H7 (cell line): Measurements from ENCODE around the gene SLC38A10. TPM values are rescaled to one million over a fixed set of nuclear protein-coding genes. Genes with fewer than 3 reads are reported as not detected.

Experiments used
- DNase-seq: peaks from one replicate; pipeline ENCODE4 v3.0.0; 2012
- H3K27me3 ChIP-seq: 2 replicates; pipeline ENCODE4 v1.6.0; 2011; ENCODE audit warnings: mild to moderate bottlenecking, low read length; ENCODE audit not compliant: control insufficient read depth, insufficient read depth
- H3K36me3 ChIP-seq: replicated peaks from 2 replicates; pipeline ENCODE4 v1.5.1; 2011; ENCODE audit warnings: low read length; ENCODE audit not compliant: control insufficient read depth, insufficient read depth
- H3K4me3 ChIP-seq: 2 replicates; pipeline ENCODE4 v1.5.1; 2011; ENCODE audit warnings: low read depth, mild to moderate bottlenecking, control low read depth, low read length, moderate library complexity; ENCODE audit not compliant: insufficient read depth
- total RNA-seq: library from RNA; depleted of rRNA; stranded (reverse); fragments of >200 nt; shearing (Covaris generic); gene quantifications from 2 replicates; pipeline ENCODE4 v1.2.3, GENCODE V29; 2014; rRNA removed

SLC38A10 gene
- total RNA-seq, 1 experiment from 2014 or later: 44.2 TPM

DNA sequence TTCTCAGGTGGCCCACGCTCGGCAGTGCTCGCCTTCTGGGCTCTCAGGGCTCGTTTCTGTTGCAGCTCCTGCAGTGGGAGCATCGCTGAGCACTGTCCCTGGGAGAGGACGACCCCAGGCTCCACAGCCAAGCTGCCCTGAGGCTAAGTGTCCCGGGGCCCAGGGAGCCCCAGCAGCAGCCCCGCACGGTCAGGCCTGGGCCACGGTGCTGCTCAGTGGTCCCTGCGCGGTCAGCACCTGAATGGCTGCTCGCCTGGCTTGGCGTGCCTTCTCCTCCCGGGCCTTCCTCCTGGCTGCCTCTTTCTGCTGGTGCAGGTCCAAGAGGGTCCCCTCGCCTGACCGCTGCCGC is 95.7 kb downstream of the SLC38A10 start:
- Histone ChIP-seq H3K36me3 (peaks cover 1% of the 10 kb centered on the region), H3K4me3 (no peak overlapping the region), H3K27me3 (no peaks in the 10 kb centered on the region)
- DNase-seq: no peak

DNA sequence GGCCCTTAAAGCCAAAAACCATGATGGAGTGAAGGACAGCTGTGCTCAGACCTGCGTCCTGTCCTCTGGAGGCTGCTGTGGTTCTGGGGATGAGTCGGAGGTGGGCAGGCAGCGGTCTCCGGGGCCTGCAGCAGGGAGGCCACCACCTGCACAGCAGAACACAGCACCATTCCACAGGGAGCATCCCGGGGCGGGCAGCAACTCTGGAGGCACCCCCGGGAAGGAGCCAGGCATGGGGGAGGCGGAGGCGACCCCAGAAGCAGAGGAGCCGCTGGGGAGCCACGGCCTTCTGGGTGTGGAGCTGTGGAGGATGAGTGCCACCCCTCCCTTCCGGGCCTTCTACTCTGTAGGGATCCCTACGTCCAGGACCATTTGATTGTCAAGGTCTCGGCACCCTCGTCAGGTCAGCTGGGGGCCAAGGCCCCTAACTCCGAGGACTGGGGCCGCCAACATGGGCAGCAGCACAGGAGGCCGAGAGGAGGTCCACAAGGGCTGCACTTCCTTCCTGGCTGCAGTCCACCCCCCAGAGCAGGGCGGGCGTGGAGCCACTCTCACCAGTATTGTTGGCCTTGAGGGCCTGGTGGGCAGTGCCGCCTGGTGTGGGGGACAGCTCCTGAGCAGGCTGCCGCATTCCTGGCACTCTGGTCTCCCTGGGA is 96.2 kb downstream of the SLC38A10 start:
- no peak overlapping the region for H3K4me3 ChIP-seq
- no peaks in the 10 kb centered on the region for H3K27me3 ChIP-seq
- peaks cover 1% of the 10 kb centered on the region for H3K36me3 ChIP-seq
- no peak for DNase-seq

DNA sequence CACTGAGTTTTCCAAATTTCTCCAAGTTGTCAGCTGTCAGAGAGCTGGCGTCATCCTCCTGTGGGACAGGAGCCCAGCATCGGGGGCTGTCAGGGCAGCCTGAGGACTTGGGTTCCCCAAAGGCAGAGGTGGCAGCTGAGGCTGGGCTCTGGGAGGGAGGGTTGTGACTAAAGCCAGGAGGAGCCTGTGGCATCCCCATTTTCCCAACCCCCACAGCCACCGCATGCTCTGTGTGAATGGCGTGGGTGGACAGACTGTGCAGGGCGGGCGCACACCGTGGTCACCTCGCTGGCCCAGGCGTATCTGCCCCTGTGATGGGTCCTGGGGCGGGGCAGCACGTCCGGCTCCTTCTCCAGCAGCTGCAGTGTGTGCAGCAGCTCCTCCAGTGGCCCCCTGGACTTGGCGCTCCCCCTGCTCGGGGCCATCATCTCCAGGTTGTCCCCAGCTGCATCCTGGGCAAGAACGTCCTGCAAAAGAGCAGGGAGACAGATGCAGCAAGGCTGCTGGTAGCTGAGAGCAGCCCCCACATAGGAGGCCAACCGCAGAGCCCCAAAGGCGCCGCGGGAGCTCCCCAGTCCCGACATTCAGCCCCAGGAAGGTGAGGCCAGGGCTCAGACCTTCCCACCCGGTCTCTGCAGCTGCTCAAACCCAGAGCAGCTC is 97.1 kb downstream of the SLC38A10 start:
- no peak overlapping the region for H3K4me3 ChIP-seq
- peaks cover 1% of the 10 kb centered on the region for H3K36me3 ChIP-seq
- no peaks in the 10 kb centered on the region for H3K27me3 ChIP-seq
- no peak for DNase-seq

DNA sequence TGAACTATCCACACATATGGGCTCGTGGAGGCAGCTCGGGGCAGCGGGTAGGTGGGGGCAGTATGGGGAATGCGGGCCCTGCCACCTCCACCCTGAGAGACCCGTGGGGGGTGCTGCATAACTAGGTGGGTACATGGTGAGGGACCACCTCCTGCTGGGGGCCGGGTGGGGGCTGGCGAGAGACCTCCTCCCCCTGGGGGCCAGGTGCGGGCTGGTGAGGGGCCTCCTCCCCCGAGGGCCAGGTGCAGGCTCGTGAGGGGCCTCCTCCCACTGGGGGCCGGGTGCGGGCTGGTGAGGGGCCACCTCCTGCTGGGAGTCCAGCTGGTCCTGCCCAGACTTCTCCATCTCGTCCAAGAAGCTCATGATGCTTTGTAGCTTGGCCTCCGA is 97.7 kb downstream of the SLC38A10 start:
- peaks cover 1% of the 10 kb centered on the region for H3K36me3 ChIP-seq
- DNase-seq: no peak
- no peaks in the 10 kb centered on the region for H3K27me3 ChIP-seq
- H3K4me3 ChIP-seq: no peak overlapping the region

DNA sequence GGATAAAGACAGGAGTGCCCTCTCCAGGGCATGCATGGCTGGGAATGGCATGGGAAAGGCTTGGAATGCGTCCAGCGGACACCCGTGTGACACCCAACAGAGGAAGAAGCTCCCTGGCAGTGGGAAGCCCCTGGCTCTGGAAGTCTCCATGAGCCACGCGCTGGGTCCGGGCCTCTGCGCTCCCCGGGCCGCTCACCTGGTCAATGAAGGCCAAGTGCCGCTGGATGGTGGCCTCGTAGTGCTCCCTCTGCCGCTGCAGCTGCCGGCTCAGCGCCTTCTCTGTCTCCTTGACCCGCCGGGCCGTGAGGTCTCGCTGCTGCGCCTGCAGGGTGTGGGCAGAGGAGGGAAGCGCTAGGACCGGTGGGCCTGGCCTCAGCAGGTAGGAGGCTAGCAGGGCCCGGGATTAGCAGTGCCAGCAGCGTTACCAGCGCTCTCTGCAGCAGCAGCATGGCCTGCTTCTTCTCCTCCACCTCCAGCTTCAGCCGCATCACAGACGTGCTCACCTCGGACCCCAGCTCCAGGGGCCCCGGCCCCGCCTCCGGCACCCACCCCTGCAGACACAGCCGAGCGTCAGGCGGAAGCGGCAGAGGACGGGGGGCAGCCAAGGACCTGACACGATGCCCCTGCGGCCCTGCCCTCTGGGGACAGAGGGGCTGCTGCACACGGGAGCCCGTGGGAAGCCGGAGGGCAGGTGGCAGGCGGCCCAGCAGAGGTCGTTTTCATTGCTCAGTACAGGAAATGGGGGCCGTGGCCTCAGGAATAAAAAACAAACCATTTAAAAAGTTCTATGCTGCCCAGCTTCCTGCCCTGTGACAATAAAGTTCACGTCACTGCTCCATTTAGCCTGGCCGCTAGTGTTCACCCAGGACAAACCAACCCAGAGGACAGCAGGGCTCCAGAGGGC is 98.3 kb downstream of the SLC38A10 start:
- H3K27me3 ChIP-seq: no peaks in the 10 kb centered on the region
- DNase-seq: no peak
- peaks cover 1% of the 10 kb centered on the region for H3K36me3 ChIP-seq
- no peak overlapping the region for H3K4me3 ChIP-seq

DNA sequence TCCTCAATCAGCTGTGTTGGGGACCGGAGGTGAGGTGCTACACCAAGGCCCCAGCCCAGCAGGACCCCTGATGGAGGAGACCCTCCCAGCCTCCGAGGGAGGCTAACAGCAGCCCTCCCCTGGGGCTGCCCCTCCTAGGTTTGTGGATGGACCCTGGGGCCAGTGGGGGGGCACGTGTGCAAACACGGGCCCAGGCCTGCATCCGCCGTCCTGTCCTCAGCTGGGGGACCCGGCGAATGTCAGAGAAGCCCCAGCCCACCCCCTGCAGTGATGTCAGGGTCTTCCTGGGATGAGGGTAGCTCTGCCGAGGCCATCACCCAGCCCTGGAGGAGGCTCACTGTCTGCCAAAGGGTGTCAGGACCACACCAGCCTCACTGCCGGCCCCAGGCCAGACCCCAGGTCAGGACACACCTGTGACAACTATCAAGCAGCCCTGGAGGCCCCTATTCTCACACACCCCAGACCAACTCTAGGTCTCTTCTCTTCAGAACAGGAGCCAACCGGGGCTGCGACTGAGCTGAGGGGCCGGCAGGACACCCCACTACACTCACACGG is 99.1 kb downstream of the SLC38A10 start:
- DNase-seq: no peak
- Histone ChIP-seq H3K27me3 (no peaks in the 10 kb centered on the region), H3K36me3 (peaks cover 1% of the 10 kb centered on the region), H3K4me3 (no peak overlapping the region)

Other genes with a start within 250 kb of the SLC38A10 start
- gene PVALEF, start 129.8 kb downstream of the SLC38A10 start, total RNA-seq: not detected in 2 replicates
- 1.5 and 2.0 TPM in 2 replicates for gene AATK, start 129.1 kb downstream of the SLC38A10 start, total RNA-seq
- gene CEP131, start 72.3 kb downstream of the SLC38A10 start, total RNA-seq: 20.2 and 24.7 TPM in 2 replicates
- gene TEPSIN, start 56.3 kb downstream of the SLC38A10 start, total RNA-seq: 18.1 and 19.8 TPM in 2 replicates
- gene NDUFAF8, start 56.0 kb downstream of the SLC38A10 start, total RNA-seq: 32.6 and 38.8 TPM in 2 replicates
- gene BAHCC1, start 100.2 kb upstream of the SLC38A10 start, total RNA-seq: 8.7 and 19.7 TPM in 2 replicates
- 5,543 and 5,789 TPM in 2 replicates for gene ACTG1, start 217.5 kb upstream of the SLC38A10 start, total RNA-seq
- 0.33 TPM in 1 of 2 replicates, not detected in the other for gene FSCN2, start 233.1 kb upstream of the SLC38A10 start, total RNA-seq